GM12874 (cell line): Measurements from ENCODE around the gene TOP3A.

Experiments used
- CTCF ChIP-seq: IDR thresholded peaks from 2 replicates; pipeline ENCODE4 v1.5.1; 2011; ENCODE audit warnings: low read depth, mild to moderate bottlenecking, control low read depth, low read length, moderate library complexity; ENCODE audit not compliant: insufficient read depth

Gene TOP3A

DNA sequence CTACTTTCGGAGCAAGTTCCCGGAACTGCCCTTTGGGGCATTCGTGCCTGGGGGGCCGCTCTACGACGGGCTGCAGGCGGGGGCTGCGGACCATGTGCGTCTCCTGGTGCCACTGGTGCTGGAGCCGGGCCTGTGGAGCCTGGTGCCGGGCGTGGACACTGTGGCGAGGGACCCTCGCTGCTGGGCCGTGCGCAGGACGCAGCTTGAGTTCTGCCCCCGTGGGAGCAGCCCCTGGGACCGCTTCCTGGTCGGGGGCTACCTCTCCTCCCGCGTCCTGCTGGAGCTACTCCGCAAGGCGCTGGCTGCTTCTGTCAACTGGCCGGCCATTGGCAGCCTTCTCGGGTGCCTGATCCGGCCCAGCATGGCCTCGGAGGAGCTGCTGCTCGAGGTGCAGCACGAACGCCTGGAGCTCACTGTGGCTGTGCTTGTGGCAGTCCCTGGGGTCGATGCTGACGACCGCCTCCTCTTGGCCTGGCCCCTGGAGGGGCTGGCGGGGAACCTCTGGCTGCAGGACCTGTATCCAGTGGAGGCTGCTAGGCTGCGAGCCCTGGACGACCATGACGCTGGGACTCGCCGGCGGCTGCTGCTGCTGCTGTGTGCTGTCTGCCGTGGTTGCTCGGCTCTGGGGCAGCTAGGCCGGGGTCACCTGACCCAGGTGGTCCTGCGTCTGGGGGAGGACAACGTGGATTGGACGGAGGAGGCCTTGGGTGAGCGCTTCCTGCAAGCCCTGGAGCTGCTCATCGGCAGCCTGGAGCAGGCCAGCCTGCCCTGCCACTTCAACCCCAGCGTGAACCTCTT lies 50.7 kb downstream of the TOP3A start:
- no peak for TF ChIP-seq CTCF

GRCh38 chr17:18262641-18263040 lies 52.2 kb downstream of the TOP3A start:
- TF ChIP-seq CTCF = no peak

DNA sequence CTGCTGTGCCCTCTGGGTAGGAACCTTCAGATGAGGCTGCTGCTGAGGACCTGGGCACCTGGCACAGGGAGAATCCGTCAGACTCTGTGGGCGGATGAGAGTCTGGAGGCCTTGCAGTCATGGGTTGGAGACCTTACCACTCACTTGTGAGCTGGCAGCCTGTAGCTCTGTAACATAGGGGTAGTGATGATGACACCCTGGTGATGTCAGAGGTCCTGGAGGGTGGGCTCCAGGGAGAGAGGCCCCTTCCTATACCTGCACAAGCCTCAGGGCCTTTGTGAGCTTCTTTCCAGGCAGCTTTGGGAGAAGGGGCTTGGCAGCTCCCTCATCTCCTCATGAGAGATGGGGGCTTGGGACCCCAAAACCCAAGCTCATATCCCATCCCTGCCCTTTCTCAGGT lies 52.7 kb downstream of the TOP3A start:
- TF ChIP-seq CTCF = no peak

DNA sequence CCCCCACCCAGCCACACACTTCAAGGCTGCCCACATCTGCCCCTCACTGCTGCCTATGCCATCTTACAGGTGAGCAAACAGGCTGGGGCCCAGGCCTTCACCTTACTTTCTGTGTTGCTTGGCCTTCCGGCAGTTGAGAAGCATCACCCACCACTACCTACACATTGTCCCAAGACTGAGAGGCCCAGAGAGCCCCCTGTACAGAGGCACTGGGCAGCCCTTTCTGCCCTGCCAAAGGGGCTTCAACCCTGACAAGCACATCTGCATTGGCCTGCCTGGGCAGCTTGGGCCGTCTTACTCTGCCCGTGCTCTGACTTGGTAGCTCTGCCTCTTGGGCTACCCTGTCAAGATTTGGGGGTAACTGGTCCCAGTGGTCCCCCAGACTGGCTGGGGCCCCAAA lies 53.1 kb downstream of the TOP3A start:
- TF ChIP-seq CTCF = no peak

DNA sequence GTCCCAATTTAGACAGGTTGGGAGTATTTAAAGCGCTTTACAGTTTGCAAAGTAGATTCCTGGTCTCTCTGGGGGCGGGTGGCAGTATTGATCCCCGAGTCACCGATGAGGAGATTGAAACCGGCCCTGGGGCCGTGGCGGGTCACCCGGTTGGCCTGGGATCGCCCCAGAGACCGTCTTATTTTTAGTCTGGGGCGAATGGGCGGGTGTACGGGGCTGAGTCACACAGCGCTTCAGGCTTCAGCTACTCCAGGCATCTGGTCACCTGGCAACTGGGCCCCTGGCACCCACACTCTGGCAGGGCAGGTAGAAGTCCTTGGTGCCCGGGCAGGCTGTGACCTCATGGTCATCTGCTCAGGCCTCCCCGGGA lies 53.7 kb downstream of the TOP3A start:
- TF ChIP-seq CTCF = no peak

DNA sequence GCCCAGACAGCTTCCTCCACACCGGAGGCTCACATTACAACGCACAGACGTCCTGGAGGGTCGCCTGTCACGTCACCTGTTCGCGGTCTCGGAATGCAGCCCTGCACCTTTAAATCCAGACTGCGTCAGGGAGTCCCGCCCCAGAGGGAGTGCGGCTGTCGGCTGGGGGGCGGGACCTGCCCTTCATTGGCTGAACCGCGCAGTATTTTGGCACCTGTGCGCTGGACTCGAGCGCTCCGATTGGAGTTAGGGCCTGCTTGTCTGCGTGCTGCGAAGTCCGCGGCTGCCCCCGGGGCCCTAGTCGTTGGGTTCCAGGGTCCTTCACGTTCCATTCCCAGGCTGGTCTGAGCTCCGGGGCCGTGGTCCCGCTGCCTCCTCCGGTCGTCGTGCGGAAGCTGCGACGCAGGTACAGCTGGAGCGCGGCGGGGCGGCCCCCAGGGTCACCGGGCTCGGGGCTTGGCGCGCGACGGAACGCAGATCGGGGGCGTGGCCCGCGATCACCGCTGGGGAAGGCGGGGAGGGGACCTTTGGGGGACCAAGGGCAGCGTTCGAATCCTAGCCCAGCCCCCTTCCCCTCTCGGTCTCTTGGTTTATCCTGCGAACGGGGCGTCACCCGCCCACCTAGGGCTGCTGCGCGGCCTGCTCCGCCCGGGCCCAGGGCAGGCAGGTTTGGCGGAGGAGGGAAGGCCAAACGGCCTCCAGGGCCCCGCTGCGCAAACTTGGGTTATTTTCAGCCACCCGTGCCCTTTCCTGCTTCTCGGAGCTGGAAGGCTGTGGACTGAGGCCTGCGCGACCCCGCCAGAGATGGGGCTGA lies 54.3 kb downstream of the TOP3A start, which contains the start of gene MIEF2:
MIEF2 (plus strand) TSS at position 331 of the 814 bp plus-strand sequence. CDS start 2,059 bp downstream, outside the sequence.
- no peak for TF ChIP-seq CTCF

GRCh38 chr17:18259621-18260331 lies 55.0 kb downstream of the TOP3A start:
- TF ChIP-seq CTCF = no peak
